Muscle layer of duodenum (tissue), 2 donors: Measurements from ENCODE around the gene SLC39A13.

Experiments used
- H3K27ac ChIP-seq: one replicate; pipeline ENCODE4 v1.7.0; 2013; ENCODE audit warnings: mild to moderate bottlenecking, low read length
- H3K27me3 ChIP-seq: one replicate; pipeline ENCODE4 v1.7.0; 2013; ENCODE audit warnings: low read depth, mild to moderate bottlenecking, control low read depth, low read length
- H3K36me3 ChIP-seq, 2 donors: one replicate each; pipeline ENCODE4 v1.7.0; 2013; ENCODE audit warnings: low read length in 2 of 2, control low read depth in 1 of 2, mild to moderate bottlenecking in 1 of 2; ENCODE audit not compliant: insufficient read depth in 2 of 2, control insufficient read depth in 1 of 2
- H3K4me1 ChIP-seq, 2 donors: one replicate each; pipeline ENCODE4 v1.7.0; 2013; ENCODE audit warnings: low read length in 2 of 2, mild to moderate bottlenecking in 2 of 2, control low read depth in 1 of 2, moderate library complexity in 1 of 2; ENCODE audit not compliant: insufficient read depth in 2 of 2, control insufficient read depth in 1 of 2
- H3K4me3 ChIP-seq, 2 donors: one replicate each; pipeline ENCODE4 v1.7.0; 2013; ENCODE audit warnings: low read length in 2 of 2, low read depth in 1 of 2, mild to moderate bottlenecking in 1 of 2
- H3K9me3 ChIP-seq, 2 donors: one replicate each; pipeline ENCODE4 v1.7.0; 2013; ENCODE audit warnings: low read length in 2 of 2, control low read depth in 1 of 2, mild to moderate bottlenecking in 1 of 2; ENCODE audit not compliant: control insufficient read depth in 1 of 2
- donor health status: healthy.

The SLC39A13 gene

GRCh38 chr11:47437218-47437745 is 28.9 kb downstream of the SLC39A13 start:
- H3K9me3 ChIP-seq, result no peaks in the 10 kb centered on the region
- no peak overlapping the region for H3K27ac ChIP-seq
- H3K4me3 ChIP-seq, result no peak overlapping the region
- H3K36me3 ChIP-seq, result no peaks in the 10 kb centered on the region
- peaks cover 0 to 4% of the 10 kb centered on the region in 2 donors for H3K4me1 ChIP-seq
- H3K27me3 ChIP-seq, result no peaks in the 10 kb centered on the region

DNA sequence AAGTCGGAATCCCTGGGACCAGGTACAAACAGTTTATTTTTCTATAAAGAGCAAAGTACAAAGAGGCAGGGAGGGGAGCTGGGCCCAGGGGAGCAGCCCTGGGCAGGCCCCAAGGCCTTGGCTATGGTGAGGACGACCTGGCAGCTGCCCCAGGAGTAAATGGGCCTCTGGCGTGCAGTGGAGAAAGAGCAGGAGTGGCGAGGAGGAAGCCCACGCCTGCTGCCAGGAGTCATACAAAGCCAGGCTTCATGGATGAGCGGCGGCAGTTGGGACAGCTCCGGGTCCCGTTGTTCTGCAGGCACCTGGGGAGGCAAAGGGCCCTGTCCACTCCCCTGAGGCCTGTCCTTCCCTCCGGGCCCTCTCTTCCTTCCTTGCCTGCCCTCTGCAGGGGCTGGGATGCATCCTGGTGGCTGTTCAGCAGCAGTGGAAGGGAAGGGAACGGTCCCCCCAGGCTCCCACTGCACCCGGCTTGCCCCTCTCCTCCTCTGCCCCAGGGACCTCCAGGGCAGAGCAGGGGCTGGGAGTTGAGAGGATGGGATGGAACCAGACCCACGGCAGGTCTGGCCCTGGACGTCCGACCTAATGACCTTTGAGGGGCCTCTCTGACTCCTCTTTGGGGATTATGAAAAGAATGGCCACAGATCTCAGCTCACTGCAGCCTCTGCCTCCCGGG is 29.5 kb downstream of the SLC39A13 start:
- Histone ChIP-seq H3K27me3 (no peaks in the 10 kb centered on the region), H3K4me1 (peaks cover 0 to 4% of the 10 kb centered on the region in 2 donors), H3K4me3 (no peak overlapping the region), H3K27ac (no peak overlapping the region), H3K9me3 (no peaks in the 10 kb centered on the region), H3K36me3 (no peaks in the 10 kb centered on the region)

GRCh38 chr11:47438721-47439120 is 30.3 kb downstream of the SLC39A13 start:
- Histone ChIP-seq H3K4me3 (no peak overlapping the region), H3K4me1 (peaks cover 0 to 4% of the 10 kb centered on the region in 2 donors), H3K27me3 (no peaks in the 10 kb centered on the region), H3K9me3 (no peaks in the 10 kb centered on the region), H3K27ac (no peak overlapping the region), H3K36me3 (no peaks in the 10 kb centered on the region)

GRCh38 chr11:47440054-47440476 is 31.7 kb downstream of the SLC39A13 start:
- Histone ChIP-seq H3K4me1 (no peaks in the 10 kb centered on the region), H3K36me3 (no peaks in the 10 kb centered on the region), H3K27ac (no peak overlapping the region), H3K27me3 (no peaks in the 10 kb centered on the region), H3K9me3 (no peaks in the 10 kb centered on the region), H3K4me3 (no peak overlapping the region)

- Histone ChIP-seq H3K4me1 (no peaks in the 10 kb centered on the region), H3K27me3 (no peaks in the 10 kb centered on the region), H3K4me3 (no peak overlapping the region), H3K27ac (no peak overlapping the region), H3K36me3 (no peaks in the 10 kb centered on the region), H3K9me3 (no peaks in the 10 kb centered on the region)
Observed at GRCh38 chr11:47441421-47441820, 33.0 kb downstream of the SLC39A13 start.

DNA sequence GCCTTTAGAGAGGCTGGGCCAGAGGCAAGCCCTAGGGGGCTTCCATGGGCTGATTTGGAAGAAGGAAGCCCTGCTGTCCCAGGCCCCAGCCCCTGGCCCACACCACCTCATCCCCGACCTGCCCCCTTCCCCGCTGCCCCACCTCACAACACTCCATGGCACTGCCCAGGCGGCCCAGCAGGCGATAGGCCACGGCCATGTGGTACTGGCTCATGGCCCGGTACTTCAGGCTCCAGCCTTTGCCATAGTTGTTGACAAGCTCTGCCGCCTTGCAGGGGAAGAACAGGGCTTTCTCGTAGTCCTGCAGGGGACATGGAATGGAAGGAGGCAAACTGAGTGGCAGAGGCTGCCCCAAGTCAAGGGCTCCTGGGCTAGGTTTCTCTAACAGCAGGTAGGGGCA is 34.1 kb downstream of the SLC39A13 start:
- Histone ChIP-seq H3K36me3 (no peaks in the 10 kb centered on the region), H3K9me3 (no peaks in the 10 kb centered on the region), H3K4me1 (no peaks in the 10 kb centered on the region), H3K27me3 (no peaks in the 10 kb centered on the region), H3K27ac (no peak overlapping the region), H3K4me3 (no peak overlapping the region)

GRCh38 chr11:47443028-47443700 is 34.8 kb downstream of the SLC39A13 start:
- Histone ChIP-seq H3K27ac (no peak overlapping the region), H3K4me3 (no peak overlapping the region), H3K4me1 (no peaks in the 10 kb centered on the region), H3K9me3 (no peaks in the 10 kb centered on the region), H3K27me3 (no peaks in the 10 kb centered on the region), H3K36me3 (no peaks in the 10 kb centered on the region)

- no peaks in the 10 kb centered on the region for H3K4me1 ChIP-seq
- H3K27me3 ChIP-seq, result no peaks in the 10 kb centered on the region
- no peak overlapping the region for H3K27ac ChIP-seq
- H3K36me3 ChIP-seq, result no peaks in the 10 kb centered on the region
- H3K4me3 ChIP-seq, result no peak overlapping the region
- no peaks in the 10 kb centered on the region for H3K9me3 ChIP-seq
Observed at GRCh38 chr11:47443817-47444216, 35.4 kb downstream of the SLC39A13 start.

DNA sequence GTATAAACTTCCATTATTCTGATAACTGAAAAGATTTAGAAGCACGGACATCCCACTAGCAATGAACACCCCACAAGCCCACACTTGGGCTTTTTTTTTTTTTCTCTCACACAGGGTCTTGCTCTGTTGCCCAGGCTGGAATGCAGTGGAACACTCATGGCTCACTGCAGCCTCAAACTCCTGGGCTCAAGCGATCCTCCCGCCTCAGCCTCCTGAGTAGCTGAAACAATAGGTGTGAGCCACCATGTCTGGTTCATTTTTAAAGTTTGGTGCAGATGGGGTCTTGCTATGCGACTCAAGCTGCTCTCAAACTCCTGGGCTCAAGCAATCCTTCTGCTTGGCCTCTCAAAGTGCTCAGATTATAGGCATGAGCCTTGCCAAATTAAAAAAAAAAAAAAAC is 37.5 kb downstream of the SLC39A13 start:
- no peaks in the 10 kb centered on the region for H3K4me1 ChIP-seq
- no peaks in the 10 kb centered on the region for H3K27me3 ChIP-seq
- H3K4me3 ChIP-seq, result no peak overlapping the region
- no peak overlapping the region for H3K27ac ChIP-seq
- no peaks in the 10 kb centered on the region for H3K9me3 ChIP-seq
- no peaks in the 10 kb centered on the region for H3K36me3 ChIP-seq

DNA sequence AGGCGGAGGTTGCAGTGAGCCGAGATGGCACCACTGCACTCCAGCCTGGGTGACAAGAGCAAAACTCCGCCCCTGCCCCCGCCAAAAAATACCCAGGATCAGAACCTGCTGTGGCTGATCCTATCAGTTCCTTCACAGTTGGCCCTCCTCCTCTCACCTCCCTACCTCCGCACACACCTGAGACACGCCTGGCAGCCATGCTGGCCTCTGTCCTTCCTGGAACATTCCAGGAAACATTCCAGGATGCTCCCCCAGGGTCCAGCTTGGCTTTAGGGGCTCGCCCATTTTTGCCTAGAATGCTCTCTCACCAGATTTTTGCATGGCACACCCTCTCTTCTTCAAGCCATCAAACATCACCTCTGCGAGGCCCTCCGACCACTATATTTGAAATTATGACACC is 38.4 kb downstream of the SLC39A13 start:
- Histone ChIP-seq H3K27me3 (no peaks in the 10 kb centered on the region), H3K27ac (no peak overlapping the region)

GRCh38 chr11:47447906-47448305 is 39.5 kb downstream of the SLC39A13 start:
- Histone ChIP-seq H3K4me1 (no peaks in the 10 kb centered on the region), H3K36me3 (no peaks in the 10 kb centered on the region), H3K4me3 (no peak overlapping the region), H3K9me3 (no peaks in the 10 kb centered on the region), H3K27me3 (no peaks in the 10 kb centered on the region), H3K27ac (no peak overlapping the region)

More for the DNA sequence above, 38.4 kb downstream of the SLC39A13 start:
- no peaks in the 10 kb centered on the region for H3K9me3 ChIP-seq
- no peaks in the 10 kb centered on the region for H3K4me1 ChIP-seq
- no peaks in the 10 kb centered on the region for H3K36me3 ChIP-seq
- H3K4me3 ChIP-seq, result no peak overlapping the region
